Measurements from ENCODE around the gene CAPN9.

- no peak for TF ChIP-seq CTCF (IDR thresholded peaks at IDR 0.05; ENCODE audit: low read length)
- TF ChIP-seq EZH2 (IDR thresholded peaks at IDR 0.05; ENCODE audit: borderline replicate concordance, low read length): no peak
Observed at GRCh38 chr1:230715510-230715909, 31.7 kb upstream of the CAPN9 start.

Data from OCI-LY1 (cell line).